NCI-H460 (cell line): ENCODE data around the gene TM6SF1. TPM values are rescaled to one million over a fixed set of nuclear protein-coding genes. Genes with fewer than 3 reads are reported as not detected.
"Not testable (repeated sequence)": the region's sequence is repeated elsewhere in the genome, so short reads cannot be mapped to it uniquely, and the experiment has no call there.

Experiments
- DNase-seq: peaks from one replicate; pipeline ENCODE4 v3.0.0-alpha.2; 2016; ENCODE audit warnings: low read depth; ENCODE audit errors: extremely low read depth
- total RNA-seq: library from RNA; depleted of rRNA; stranded (reverse); fragments of >200 nt; shearing (Covaris generic); gene quantifications from 2 replicates; pipeline ENCODE4 v1.2.3, GENCODE V29; 2014

TM6SF1 gene
- total RNA-seq, 1 experiment from 2014 or later, result 0.37 TPM

- DNase-seq, result no peak
Measured at GRCh38 chr15:83113881-83114674, 6.6 kb downstream of the TM6SF1 start.

DNA sequence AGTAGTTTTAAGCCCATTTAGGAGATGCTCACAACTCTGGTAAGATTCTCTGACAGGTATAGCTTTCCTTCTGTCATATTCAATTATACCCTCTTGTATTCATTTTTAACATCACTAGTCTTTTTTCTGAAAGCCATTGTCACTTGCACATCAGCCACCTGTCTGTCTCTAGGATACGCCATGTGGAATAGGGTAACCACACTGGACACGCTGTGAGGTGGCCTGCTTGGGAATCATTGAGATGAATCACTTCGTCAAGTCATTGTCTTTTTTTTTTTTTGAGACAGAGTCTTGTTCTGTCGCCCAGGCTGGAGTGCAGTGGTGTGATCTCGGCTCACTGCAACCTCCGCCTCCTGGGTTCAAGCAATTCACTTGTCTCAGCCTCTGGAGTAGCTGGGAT, 7.4 kb downstream of the TM6SF1 start:
- no peak for DNase-seq

- DNase-seq, result no peak
Measured at GRCh38 chr15:83115410-83115809, 8.0 kb downstream of the TM6SF1 start.

GRCh38 chr15:83115831-83116565, 8.6 kb downstream of the TM6SF1 start:
- no peak for DNase-seq

DNA sequence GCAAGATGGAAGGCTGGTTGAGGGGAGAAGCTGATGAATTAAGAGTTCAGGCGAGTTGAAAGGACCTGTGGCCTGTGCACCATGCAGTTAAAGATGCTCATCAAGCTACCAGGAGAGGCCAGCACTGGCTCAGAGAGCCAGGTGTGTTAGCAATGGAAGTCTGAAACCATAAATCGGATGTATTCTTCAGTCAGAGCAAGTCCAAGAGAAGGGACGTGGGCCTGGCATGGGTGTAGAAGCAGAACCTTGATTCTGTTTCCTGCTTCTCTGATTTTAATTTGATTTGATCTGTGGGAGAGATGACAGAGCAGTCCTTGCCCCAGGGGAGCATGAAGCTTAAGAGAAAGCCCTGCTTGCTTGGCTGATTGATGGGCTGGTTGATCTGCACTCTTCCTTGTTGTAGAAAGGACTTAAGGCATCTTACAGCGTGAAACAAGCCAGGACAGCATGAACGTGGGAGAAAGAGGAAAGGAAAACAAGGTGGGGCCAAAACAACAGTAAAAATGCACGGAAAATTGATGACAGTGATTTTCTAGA, 10.9 kb downstream of the TM6SF1 start:
- no peak for DNase-seq

- no peak for DNase-seq
Measured at GRCh38 chr15:83118968-83119367, 11.5 kb downstream of the TM6SF1 start.

DNA sequence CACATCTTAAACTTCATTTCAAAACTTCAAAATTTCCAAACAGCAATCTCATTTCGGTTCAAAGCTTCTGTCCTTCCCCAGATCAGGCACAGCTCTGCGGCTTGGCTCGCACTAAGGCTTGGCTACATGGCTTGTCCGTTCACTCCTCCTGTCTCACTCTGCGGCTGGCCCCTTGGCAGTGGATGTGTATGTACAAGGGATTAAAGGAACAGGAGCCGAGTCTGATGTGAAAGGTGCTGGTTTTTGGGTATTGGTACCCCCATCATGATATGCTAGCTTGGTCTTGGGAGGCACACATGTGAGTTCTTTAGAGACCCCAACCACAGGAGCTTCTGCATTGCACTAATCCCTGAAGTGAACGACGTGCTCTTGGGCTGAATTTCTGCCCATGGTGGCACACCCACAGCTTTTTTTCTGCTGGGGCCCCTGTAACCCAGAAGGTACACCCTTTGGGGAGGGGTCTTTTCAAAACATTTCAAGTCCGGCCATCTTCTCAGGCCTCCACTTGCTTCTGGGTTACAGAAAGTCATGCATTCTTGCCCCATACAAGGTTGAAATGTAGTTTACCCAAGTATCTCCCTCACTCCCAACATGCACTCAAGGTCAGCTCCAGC, 12.6 kb downstream of the TM6SF1 start:
- no peak for DNase-seq

DNA sequence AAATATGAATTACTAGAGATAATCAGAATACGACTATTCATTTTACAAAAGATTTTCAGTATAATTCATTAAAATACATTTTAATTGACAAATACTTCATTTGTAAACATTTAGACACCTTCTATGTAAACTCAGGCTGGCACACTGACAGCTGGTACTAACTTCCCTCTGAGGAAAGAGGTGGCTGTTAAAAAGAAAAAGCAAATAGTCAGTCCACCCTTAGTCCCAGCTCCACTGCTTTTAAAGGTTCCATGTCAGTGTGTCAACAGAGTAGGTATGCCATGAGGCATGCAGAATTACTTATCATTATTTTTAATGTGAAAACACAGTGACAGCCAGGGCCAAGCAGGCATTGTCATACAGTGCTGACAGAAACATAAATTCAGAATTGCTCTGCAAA, 16.1 kb downstream of the TM6SF1 start:
- no peak for DNase-seq

- DNase-seq, result no peak
Measured at GRCh38 chr15:83127547-83128150, 20.2 kb downstream of the TM6SF1 start.

GRCh38 chr15:83129791-83130190, 22.3 kb downstream of the TM6SF1 start:
- no peak for DNase-seq

- DNase-seq, result no peak
Measured at GRCh38 chr15:83132861-83133523, 25.5 kb downstream of the TM6SF1 start.

DNA sequence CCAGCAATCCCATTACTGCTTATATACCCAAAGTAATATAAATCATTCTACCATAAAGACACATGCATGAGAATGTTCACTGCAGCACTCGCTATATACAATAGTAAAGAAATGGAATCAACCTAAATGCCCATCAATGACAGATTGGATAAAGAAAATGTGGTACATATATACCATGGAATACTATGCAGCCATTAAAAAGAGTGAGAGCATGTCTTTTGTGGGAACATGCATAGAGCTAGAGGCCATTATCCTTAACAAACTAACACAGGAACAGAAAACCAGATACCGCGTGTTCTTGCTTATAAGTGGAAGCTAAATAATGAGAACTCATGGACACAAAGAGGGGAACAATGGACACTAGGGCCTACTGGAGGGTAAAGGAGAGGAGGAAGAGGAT, 34.7 kb downstream of the TM6SF1 start:
- not testable (repeated sequence) for DNase-seq

DNA sequence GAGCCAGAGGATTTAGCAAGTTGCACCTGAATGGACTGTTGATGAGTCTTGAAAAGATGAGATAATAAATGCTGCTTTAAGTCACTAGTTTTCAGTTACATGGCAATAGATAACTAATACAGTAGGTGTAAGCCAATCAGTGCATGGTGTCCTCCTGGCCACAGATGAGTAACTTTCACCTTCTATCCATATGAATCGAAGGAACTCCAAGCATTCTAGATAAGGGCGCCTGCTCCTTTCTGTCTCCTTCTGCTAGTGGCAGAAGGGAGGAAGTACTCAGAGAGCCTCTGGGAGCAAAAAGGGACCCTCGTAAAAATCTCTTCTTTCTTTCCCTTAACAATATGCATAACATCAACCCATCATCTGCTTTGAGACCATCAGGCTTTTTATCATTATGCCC, 37.3 kb downstream of the TM6SF1 start:
- no peak for DNase-seq

GRCh38 chr15:83153288-83153687, 45.8 kb downstream of the TM6SF1 start:
- no peak for DNase-seq

DNA sequence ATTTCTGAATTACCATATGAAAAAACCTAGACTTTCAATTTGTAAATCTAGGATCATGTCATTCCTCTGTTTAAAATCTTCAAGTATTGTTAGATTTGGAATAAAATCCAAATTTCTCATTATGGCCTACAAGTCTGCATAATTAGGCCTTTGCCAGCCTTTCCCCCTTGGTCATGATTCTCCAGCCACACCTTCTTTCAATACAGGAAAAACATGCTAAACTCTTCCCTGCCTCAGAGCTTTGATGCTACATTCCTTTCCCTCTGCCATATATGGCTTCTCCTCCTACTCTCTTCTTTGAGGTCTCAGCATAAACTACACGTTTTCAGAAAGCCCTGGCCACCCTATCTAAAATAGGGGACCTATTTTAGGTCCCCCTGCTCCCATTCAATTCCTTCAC, 48.5 kb downstream of the TM6SF1 start:
- no peak for DNase-seq

DNA sequence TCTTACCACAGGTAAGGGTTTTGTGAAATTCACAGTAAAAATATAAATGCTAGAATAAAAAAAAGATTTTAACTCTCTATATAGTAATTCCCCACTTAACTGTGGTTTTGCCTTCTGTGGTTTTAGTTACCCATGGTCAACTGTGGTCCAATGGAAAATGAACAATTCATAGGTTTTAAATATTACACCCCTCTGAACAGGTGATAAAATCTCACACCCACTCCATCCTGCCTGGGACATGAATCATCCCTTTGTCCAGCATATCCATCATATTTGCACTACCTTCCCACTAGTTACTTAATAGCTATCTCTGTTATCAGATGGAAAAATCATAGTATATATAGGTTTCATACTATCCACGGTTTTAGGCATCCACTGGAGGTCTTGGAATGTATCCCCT, 50.9 kb downstream of the TM6SF1 start:
- no peak for DNase-seq

DNA sequence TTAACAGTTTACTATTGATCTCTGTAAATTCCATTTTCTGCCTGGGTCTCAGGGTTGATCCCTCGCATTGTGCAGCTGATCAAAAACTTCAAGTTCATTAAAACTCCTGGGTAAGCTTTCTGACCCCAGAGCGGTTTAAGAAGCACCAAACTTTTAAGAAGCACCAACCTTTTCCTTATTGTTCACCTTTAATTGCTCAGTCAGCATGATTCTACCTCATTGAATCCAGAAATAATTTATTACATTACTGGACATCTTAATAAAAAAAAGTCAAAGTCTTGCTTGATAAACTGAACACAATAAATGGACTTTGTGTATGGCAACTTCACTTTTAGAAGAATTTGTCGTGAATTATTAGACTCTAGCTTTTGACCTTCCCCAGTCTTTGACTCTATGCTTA, 53.3 kb downstream of the TM6SF1 start:
- no peak for DNase-seq

GRCh38 chr15:83163032-83163431, 55.6 kb downstream of the TM6SF1 start:
- no peak for DNase-seq

GRCh38 chr15:83164111-83164770, 56.8 kb downstream of the TM6SF1 start:
- DNase-seq, result no peak
